Trophoblast cell (in vitro differentiated cells and primary cell): ENCODE measurements around the gene METAP2.
"Not testable (repeated sequence)": the region's sequence is repeated elsewhere in the genome, so short reads cannot be mapped to it uniquely, and the experiment has no call there.

Experiments
- DNase-seq, 2 donors: peaks; one replicate each; pipeline ENCODE4 v3.0.0-alpha.2; 2016
- H2AFZ ChIP-seq: 2 replicates; pipeline ENCODE4 v1.6.1; 2013; ENCODE audit warnings: low read length, moderate library complexity, mild to moderate bottlenecking; ENCODE audit not compliant: insufficient read depth, poor library complexity
- H2AK5ac ChIP-seq: 2 replicates; pipeline ENCODE4 v1.6.1; 2013; ENCODE audit warnings: mild to moderate bottlenecking, low read length
- H2BK120ac ChIP-seq: 2 replicates; pipeline ENCODE4 v1.6.1; 2013; ENCODE audit warnings: low read length, mild to moderate bottlenecking, moderate library complexity; ENCODE audit not compliant: insufficient read depth, poor library complexity
- H2BK12ac ChIP-seq: 2 replicates; pipeline ENCODE4 v1.6.1; 2013; ENCODE audit warnings: mild to moderate bottlenecking, low read length, moderate library complexity
- H2BK5ac ChIP-seq: 2 replicates; pipeline ENCODE4 v1.6.1; 2013; ENCODE audit warnings: low read length, low read depth, moderate library complexity, mild to moderate bottlenecking; ENCODE audit not compliant: poor library complexity
- H3K14ac ChIP-seq: 2 replicates; pipeline ENCODE4 v1.6.1; 2013; ENCODE audit warnings: mild to moderate bottlenecking, low read length
- H3K18ac ChIP-seq: 2 replicates; pipeline ENCODE4 v1.6.1; 2013; ENCODE audit warnings: mild to moderate bottlenecking, low read length
- H3K23ac ChIP-seq: 2 replicates; pipeline ENCODE4 v1.6.1; 2013; ENCODE audit warnings: low read length
- H3K27ac ChIP-seq: 2 replicates; pipeline ENCODE4 v1.5.1; 2013; ENCODE audit warnings: low read depth, mild to moderate bottlenecking, inconsistent platforms, low read length, moderate library complexity
- H3K27me3 ChIP-seq: 2 replicates; pipeline ENCODE4 v1.6.1; 2013; ENCODE audit warnings: inconsistent platforms, mild to moderate bottlenecking, low read length, moderate library complexity; ENCODE audit not compliant: insufficient read depth
- H3K36me3 ChIP-seq, 2 experiments: 1 replicate in 1 of 2; 2 replicates in 1 of 2; pipeline ENCODE4 v1.6.1; 2013; ENCODE audit warnings: low read length in 2 of 2, mild to moderate bottlenecking in 2 of 2, moderate library complexity in 1 of 2; ENCODE audit not compliant: insufficient read depth in 2 of 2, control insufficient read depth in 1 of 2
- H3K4ac ChIP-seq: 2 replicates; pipeline ENCODE4 v1.6.1; 2013; ENCODE audit warnings: low read depth, mild to moderate bottlenecking, low read length, moderate library complexity
- H3K4me1 ChIP-seq, 2 experiments: 1 replicate in 1 of 2; 2 replicates in 1 of 2; pipeline ENCODE4 v1.6.1; 2013; ENCODE audit warnings: low read length in 2 of 2, mild to moderate bottlenecking in 2 of 2, moderate library complexity in 1 of 2; ENCODE audit not compliant: insufficient read depth in 2 of 2, control insufficient read depth in 1 of 2
- H3K4me2 ChIP-seq: 2 replicates; pipeline ENCODE4 v1.6.1; 2013; ENCODE audit warnings: inconsistent platforms, mild to moderate bottlenecking, low read length, moderate library complexity
- H3K4me3 ChIP-seq: 2 replicates; pipeline ENCODE4 v1.5.1; 2013; ENCODE audit warnings: mild to moderate bottlenecking, low read depth, low read length, inconsistent platforms
- H3K79me1 ChIP-seq: one replicate; pipeline ENCODE4 v1.6.1; 2013; ENCODE audit warnings: low read length
- H3K79me2 ChIP-seq: 2 replicates; pipeline ENCODE4 v1.6.1; 2013; ENCODE audit warnings: low read length, mild to moderate bottlenecking; ENCODE audit not compliant: control insufficient read depth, insufficient read depth, poor library complexity
- H3K9ac ChIP-seq: 2 replicates; pipeline ENCODE4 v1.6.1; 2013; ENCODE audit warnings: mild to moderate bottlenecking, low read length
- H3K9me3 ChIP-seq: 2 replicates; pipeline ENCODE4 v1.6.1; 2013; ENCODE audit warnings: low read depth, mild to moderate bottlenecking, control low read depth, inconsistent platforms, low read length; ENCODE audit not compliant: insufficient read depth
- H4K12ac ChIP-seq: 2 replicates; pipeline ENCODE4 v1.6.1; 2013; ENCODE audit warnings: low read depth, mild to moderate bottlenecking, low read length, moderate library complexity
- H4K8ac ChIP-seq: 2 replicates; pipeline ENCODE4 v1.6.1; 2013; ENCODE audit warnings: low read depth, mild to moderate bottlenecking, low read length, moderate library complexity
- H4K91ac ChIP-seq: one replicate; pipeline ENCODE4 v1.6.1; 2013; ENCODE audit warnings: low read depth, mild to moderate bottlenecking, low read length, moderate library complexity
- WGBS: extraction: QIAGEN DNeasy Blood & Tissue Kit; methylation state at CpG from one replicate; pipeline ENCODE4 v1.1.7; 2013; ENCODE audit warnings: missing lambda C conversion rate; ENCODE audit not compliant: insufficient read length, insufficient coverage; ENCODE audit errors: extremely low coverage; 5-methylcytosine and 5-hydroxymethylcytosine counted together

Gene METAP2

GRCh38 chr12:95463776-95464175, 10.2 kb upstream of the METAP2 start:
- H3K79me2 ChIP-seq, H2BK12ac ChIP-seq, H3K18ac ChIP-seq, H3K4me2 ChIP-seq, H3K27ac ChIP-seq, H2BK120ac ChIP-seq, H3K36me3 ChIP-seq, H4K91ac ChIP-seq, H3K14ac ChIP-seq, H4K12ac ChIP-seq, H3K79me1 ChIP-seq, H2BK5ac ChIP-seq, H3K9ac ChIP-seq, H4K8ac ChIP-seq, H2AK5ac ChIP-seq, H3K23ac ChIP-seq, H2AFZ ChIP-seq, H3K4me1 ChIP-seq, H3K9me3 ChIP-seq, DNase-seq, H3K27me3 ChIP-seq, H3K4me3 ChIP-seq, H3K4ac ChIP-seq: not testable (repeated sequence)
- WGBS = no CpG with 5 or more reads among the region's 4 CpGs

- no peak overlapping the region for H4K12ac ChIP-seq
- no peak overlapping the region for H3K9ac ChIP-seq
- no peaks in the 10 kb centered on the region for H3K79me2 ChIP-seq
- no peaks in the 10 kb centered on the region for H3K79me1 ChIP-seq
- no peak overlapping the region for H4K91ac ChIP-seq
- no peak overlapping the region for H2AFZ ChIP-seq
- no CpG with 5 or more reads among the region's 2 CpGs for WGBS
- H3K14ac ChIP-seq = no peak overlapping the region
- no peak overlapping the region for H2BK5ac ChIP-seq
- H2BK120ac ChIP-seq = no peak overlapping the region
- no peaks in the 10 kb centered on the region for H3K36me3 ChIP-seq
- H3K4me1 ChIP-seq = no peaks in the 10 kb centered on the region
- no peak overlapping the region for H3K27ac ChIP-seq
- H3K23ac ChIP-seq = no peak overlapping the region
- no peak overlapping the region for H3K4ac ChIP-seq
- no peaks in the 10 kb centered on the region for H3K27me3 ChIP-seq
- no peak overlapping the region for H2BK12ac ChIP-seq
- no peaks in the 10 kb centered on the region for H3K9me3 ChIP-seq
- H3K18ac ChIP-seq = no peak overlapping the region
- no peak overlapping the region for H3K4me3 ChIP-seq
- H3K4me2 ChIP-seq = no peak overlapping the region
- no peak for DNase-seq
- H4K8ac ChIP-seq = no peak overlapping the region
- no peak overlapping the region for H2AK5ac ChIP-seq
Measured at GRCh38 chr12:95465275-95465674, 8.7 kb upstream of the METAP2 start.

DNA sequence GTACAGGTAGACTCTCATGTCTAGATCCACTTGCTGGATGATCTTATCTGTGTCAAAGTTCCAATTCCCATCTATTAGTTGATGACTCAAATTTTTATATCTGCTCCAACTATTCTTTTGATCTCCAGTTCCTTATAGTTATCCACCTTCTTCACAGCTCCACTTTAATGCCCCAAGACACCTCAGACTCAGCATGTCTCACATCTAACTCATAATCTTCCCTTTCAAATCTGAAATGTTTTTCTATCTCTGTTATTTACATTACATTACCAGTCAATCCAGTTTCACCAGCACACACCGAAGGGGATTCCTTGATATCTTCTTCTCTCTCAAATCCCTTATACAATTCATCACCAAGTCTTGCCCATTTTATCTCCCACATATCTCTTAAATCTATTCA, 3.7 kb upstream of the METAP2 start:
- H3K14ac ChIP-seq = no peak overlapping the region
- H3K4me3 ChIP-seq = no peak overlapping the region
- no peaks in the 10 kb centered on the region for H3K36me3 ChIP-seq
- no peak overlapping the region for H2BK12ac ChIP-seq
- H4K91ac ChIP-seq = no peak overlapping the region
- H3K27ac ChIP-seq = no peak overlapping the region
- DNase-seq = peak; percentile 16 to 31
- WGBS = no CpG with 5 or more reads among the region's 1 CpG
- no peak overlapping the region for H3K4me2 ChIP-seq
- no peaks in the 10 kb centered on the region for H3K27me3 ChIP-seq
- peaks cover 10% of the 10 kb centered on the region for H3K79me1 ChIP-seq
- no peak overlapping the region for H3K9ac ChIP-seq
- no peak overlapping the region for H4K12ac ChIP-seq
- no peak overlapping the region for H2AFZ ChIP-seq
- no peak overlapping the region for H3K4ac ChIP-seq
- no peaks in the 10 kb centered on the region for H3K9me3 ChIP-seq
- H3K18ac ChIP-seq = no peak overlapping the region
- no peak overlapping the region for H2BK120ac ChIP-seq
- no peaks in the 10 kb centered on the region for H3K4me1 ChIP-seq
- no peak overlapping the region for H4K8ac ChIP-seq
- peaks cover 8% of the 10 kb centered on the region for H3K79me2 ChIP-seq
- no peak overlapping the region for H2AK5ac ChIP-seq
- no peak overlapping the region for H3K23ac ChIP-seq
- no peak overlapping the region for H2BK5ac ChIP-seq

DNA sequence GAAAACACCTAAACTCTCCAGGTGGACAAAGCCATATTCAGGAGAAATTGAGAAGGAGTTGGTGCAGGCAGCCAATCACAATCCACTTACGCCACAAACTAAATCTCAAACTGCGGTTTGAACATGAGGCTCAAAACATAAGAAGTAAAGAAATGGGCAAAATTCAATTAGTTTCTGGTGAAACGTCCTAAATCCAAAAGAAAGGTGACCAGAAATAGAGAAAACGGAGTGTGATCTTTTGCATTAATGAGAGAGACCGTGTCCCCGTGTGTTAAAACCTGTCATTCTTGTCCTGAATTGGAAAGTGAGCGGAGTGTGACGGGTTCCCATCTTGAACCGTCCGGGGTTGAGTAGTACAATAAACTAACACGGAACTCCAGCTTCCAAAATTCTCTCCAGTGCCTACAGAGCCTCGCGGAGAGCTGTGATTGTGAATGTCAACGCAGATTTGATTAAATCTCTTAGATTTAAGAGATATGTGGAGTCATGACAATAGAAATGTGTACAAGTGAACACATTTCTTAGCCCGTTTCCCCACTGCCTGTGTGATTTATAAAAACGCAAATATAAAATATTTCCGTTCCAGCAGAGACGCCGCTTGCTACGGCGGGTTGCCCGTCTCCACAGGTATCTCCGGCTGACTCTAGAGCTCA, 595 bp upstream of the METAP2 start:
- no peak overlapping the region for H4K12ac ChIP-seq
- H3K18ac ChIP-seq = no peak overlapping the region
- H3K4ac ChIP-seq = no peak overlapping the region
- no peak overlapping the region for H3K14ac ChIP-seq
- H3K79me2 ChIP-seq = peaks cover 10% of the 10 kb centered on the region
- no peaks in the 10 kb centered on the region for H3K9me3 ChIP-seq
- no peak overlapping the region for H3K23ac ChIP-seq
- H3K27me3 ChIP-seq = no peaks in the 10 kb centered on the region
- H2AK5ac ChIP-seq = no peak overlapping the region
- peak overlapping the region; percentile 59 for H3K4me3 ChIP-seq
- no peaks in the 10 kb centered on the region for H3K4me1 ChIP-seq
- H2BK5ac ChIP-seq = no peak overlapping the region
- H3K9ac ChIP-seq = peak overlapping the region; percentile 83
- DNase-seq = peak; percentile 39 to 75
- H3K27ac ChIP-seq = peak overlapping the region; percentile 63
- H2BK12ac ChIP-seq = no peak overlapping the region
- H3K4me2 ChIP-seq = peak overlapping the region; percentile 98
- H4K8ac ChIP-seq = peak overlapping the region; percentile 47
- WGBS = no CpG with 5 or more reads among the region's 23 CpGs
- no peak overlapping the region for H4K91ac ChIP-seq
- peaks cover 4 to 9% of the 10 kb centered on the region in 2 experiments for H3K36me3 ChIP-seq
- peaks cover 10% of the 10 kb centered on the region for H3K79me1 ChIP-seq
- H2AFZ ChIP-seq = peak overlapping the region; percentile 62
- H2BK120ac ChIP-seq = no peak overlapping the region
